Sciatic nerve (tissue), 2 donors: Measurements from ENCODE around the gene RPRD2. TPM values are rescaled to one million over a fixed set of nuclear protein-coding genes. Genes with fewer than 3 reads are reported as not detected.
"Not testable (repeated sequence)": the region's sequence is repeated elsewhere in the genome, so short reads cannot be mapped to it uniquely, and the experiment has no call there.

ENCODE experiments used
- ATAC-seq: fragments of 200-7000 bp; cut with Tn5 transposase; one replicate; pipeline ENCODE4 v1.9.1; 2020; ENCODE audit warnings: mild to moderate bottlenecking, moderate library complexity
- DNase-seq: peaks from one replicate; pipeline ENCODE4 v3.0.0-alpha.2; 2020; ENCODE audit warnings: low spot score
- intact Hi-C: fragments of 100-400 bp; cut with DNase I; formaldehyde crosslinking; loops from one replicate; pipeline ENCODE4 v1.14.2; 2022
- total RNA-seq: library from RNA; stranded (reverse); fragmentation: NEBNext Ultra II Directional; extraction: Animal tissue kit (Norgen Biotek cat#: 25700); gene quantifications from one replicate; pipeline ENCODE4 v1.2.1, GENCODE V29; 2021
- donor health status: DM: no; HTN: no; CAD: no.
- donor health status: DM: no; HTN: no; CAD: no.

Gene RPRD2
- total RNA-seq: 42.8 TPM

DNA sequence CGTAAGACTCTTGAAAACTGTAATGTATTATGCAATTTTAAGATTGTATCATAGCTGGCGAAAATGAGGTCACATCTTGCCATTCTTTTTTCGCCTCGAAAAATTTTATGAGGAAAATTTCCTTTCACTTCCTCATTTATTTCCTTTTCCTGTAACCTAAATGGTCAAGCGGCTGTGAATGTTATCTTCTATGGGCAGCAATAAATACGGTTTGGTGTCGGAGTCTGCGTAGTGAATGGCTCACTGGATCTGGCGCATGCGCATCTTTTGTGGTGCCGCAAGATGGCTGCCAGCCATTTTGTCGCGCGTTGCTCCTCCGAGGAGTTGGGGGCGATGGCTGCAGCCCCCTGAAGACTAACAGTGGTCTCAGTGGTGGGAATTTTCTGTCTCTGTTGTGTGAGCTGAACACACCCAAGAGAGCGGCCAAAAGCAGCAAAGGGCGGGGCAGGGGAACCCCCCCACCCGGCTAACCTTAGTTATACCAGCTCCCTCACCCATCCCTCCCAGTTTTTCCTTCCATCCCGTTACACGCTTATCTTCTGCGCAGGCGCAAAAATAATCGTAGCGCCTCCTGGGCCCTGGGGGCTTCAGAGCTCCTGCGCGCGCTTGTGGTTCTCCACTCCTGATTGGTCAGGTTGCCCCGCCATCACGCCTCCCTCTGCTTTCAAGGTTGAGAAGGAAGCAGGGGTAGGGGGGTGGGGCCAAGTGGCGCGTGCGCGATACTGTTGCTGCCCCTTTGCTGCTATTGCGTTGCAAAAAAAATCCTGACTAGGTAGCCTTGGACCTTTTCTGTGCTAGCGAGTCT lies at the start of gene RPRD2:
TSS of gene RPRD2 (plus strand) at position 722 of the 805 bp plus-strand sequence. CDS start 568 bp downstream, outside the sequence.
- ATAC-seq: peak; percentile 99
- peak; percentile 99 for DNase-seq
- intact Hi-C loops: no loop called here

DNA sequence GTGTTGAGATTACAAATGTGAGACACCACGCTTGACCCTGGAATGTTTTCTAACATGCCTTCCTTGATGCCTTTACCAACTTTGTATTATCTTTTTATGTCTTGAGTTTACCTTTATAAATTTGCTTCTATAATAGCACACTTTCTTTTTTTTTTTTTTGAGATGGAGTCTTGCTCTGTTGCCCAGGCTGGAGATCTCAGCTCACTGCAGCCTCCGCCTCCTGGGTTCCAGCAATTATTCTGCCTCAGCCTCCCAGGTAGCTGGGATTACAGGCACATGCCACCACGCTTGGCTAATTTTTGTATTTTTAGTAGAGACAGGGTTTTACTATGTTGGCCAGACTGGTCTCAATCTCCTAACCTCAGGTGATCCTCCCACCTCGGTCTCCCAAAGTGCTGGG lies 49.3 kb upstream of the RPRD2 start:
- ATAC-seq, intact Hi-C loops, DNase-seq: not testable (repeated sequence)

DNA sequence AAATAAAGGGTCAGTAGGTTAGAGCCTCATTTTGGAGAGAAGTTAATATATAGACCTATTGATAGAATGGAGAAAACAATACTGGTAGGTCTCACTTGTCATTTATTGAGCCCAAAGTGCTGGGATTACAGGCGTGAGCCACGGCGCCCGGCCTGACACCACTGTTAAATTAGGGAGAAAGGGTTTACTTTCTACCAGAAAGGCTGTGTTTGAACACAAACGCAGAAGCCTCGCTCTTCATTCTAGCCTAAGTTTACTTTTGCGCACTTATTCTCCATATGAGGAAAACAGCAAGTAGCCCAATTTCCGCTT lies 43.3 kb upstream of the RPRD2 start:
- intact Hi-C loops: no loop called here
- no peak for ATAC-seq
- no peak for DNase-seq

- no peak for DNase-seq
- ATAC-seq: peak; percentile 2
- intact Hi-C loops: no loop called here
Measured at GRCh38 chr1:150321826-150322166, 42.2 kb upstream of the RPRD2 start.

DNA sequence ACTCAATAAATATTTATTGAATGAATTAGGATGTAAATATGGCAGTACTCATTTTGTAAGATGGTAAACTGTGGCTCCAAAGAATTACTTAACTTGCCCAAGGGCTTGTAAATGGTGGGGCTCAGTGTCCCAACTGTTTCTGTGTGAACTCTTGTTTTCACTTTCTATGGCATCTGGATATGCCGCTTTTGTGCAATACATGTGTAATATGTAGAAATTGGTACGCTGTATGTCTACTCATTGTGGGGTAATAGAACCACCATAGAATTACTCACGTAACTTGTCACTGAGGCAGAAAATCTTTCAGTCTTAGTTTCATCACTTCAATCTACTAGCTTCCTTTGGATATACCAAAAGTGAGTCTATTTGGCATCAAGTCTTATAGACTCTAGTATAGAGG lies 41.6 kb upstream of the RPRD2 start:
- intact Hi-C loops: no loop called here
- no peak for DNase-seq
- ATAC-seq: no peak

DNA sequence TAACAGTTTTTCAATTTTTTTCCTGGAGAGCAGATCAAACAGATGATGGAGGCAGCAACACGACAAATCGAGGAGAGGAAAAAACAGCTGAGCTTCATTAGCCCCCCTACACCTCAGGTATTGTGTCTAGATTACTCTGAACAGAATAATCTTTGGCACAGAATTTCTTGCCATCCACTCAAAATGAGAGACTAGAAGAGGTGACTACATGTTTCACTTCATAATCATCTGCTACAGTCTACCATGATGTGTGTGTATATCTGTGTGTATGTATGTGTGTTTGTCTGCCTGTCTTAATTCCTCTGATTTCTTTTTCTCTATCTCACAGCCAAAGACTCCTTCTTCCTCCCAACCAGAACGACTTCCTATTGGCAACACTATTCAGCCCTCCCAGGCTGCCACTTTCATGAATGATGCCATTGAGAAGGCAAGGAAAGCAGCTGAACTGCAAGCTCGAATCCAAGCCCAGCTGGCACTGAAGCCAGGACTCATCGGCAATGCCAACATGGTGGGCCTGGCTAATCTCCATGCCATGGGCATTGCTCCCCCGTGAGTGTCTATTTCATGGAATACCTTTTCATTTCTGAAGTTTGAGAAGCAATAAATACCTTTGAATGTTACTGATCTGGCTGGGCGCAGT lies 31.2 kb upstream of the RPRD2 start:
- DNase-seq: no peak
- no peak for ATAC-seq
- intact Hi-C loops: no loop called here

DNA sequence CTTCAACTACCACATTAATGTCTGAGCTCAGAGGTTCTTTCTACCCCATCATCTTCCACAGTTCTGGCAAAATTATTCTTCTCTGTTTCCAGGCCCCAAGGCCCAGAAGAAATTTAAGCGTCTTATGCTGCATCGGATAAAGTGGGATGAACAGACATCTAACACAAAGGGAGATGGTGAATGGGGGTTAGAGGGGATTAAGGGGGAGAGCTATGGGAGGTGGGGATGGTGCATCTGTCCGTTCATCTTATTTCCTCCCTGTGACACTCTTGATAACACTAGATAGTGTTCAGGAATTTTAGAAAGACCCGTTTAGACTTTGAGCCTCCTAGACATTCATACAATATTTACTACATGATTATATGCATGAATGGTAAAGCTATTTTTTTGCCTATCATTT lies 17.6 kb upstream of the RPRD2 start:
- ATAC-seq (no peak), DNase-seq (no peak)
- intact Hi-C loops: no loop called here

DNA sequence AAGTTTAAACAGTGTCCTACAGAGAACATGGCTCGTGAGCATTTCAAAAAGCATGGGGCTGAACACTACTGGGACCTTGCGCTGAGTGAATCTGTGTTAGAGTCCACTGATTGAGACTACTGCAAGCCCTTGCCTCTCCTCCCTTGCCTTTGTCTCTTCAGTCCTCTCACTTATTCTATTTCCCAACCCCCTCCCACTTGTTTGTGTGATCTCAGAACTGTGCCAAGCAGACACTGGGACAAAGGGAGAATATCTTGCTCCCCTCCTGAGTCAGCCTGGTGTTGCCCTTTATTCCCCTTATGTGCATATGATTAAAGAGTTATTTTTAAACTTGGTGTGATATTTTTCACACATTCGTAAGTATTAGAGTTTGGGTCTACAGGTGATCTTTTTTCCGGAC lies 11.1 kb upstream of the RPRD2 start:
- DNase-seq (no peak), ATAC-seq (peak; percentile 41)
- intact Hi-C loops: no loop called here

- peak; percentile 27 for DNase-seq
- intact Hi-C loops: no loop called here
Measured at GRCh38 chr1:150362721-150363425, 1.1 kb upstream of the RPRD2 start.

DNA sequence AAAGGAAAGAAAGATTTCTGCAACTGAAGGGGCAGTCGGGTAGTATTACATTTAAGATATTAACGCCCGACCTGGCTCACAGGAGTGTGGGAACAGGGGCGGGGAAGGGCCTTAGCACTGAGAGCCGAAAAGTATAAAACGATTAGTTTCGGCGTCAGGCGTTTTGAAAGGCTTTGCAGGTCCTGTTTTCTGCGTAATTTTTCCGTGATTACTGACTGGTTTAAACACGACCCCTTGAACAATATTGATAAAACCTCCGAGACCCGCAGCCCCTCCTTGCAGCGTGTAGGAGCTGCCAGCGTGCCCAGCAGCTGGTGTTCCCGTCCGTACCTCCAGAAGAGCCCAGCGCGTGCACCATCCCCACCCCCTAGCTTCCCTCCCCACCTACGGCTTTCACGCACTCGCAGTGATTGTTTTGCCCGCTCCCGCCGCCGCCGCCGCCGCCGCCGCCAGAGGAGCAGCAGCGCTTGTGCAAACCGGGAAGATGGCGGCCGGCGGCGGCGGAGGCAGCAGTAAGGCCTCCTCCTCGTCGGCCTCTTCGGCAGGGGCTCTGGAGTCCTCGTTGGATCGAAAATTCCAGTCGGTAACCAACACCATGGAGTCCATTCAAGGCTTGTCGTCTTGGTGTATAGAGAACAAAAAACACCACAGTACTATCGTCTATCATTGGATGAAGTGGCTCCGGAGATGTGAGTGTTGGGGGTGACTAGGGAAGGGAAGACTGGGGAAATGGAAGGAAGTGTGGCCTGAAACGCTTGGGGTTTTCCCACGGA lies 470 bp downstream of the RPRD2 start:
- ATAC-seq (peak; percentile 67), DNase-seq (peak; percentile 84)
- intact Hi-C loops: no loop called here

More at GRCh38 chr1:150362721-150363425, 1.1 kb upstream of the RPRD2 start:
- no peak for ATAC-seq

DNA sequence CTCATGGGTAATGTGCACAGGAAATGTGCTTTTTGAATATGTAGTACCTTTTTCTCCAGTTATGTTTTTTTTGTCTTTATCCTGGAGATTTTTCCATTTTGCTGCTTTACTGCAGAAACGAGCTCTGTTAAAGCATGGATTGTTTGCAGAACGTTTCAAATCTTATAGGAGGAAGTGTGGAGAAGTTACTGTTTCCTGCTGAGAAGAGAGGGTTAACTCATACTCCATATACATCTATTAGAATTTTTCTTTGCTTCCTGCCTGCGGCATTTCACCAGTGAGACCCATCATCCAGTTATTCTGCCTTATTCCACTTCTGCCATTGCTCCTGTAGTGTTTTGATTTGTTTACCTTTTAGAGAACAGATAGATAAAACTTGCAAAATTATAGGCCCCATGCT lies 2.0 kb downstream of the RPRD2 start:
- ATAC-seq: no peak
- intact Hi-C loops: no loop called here

DNA sequence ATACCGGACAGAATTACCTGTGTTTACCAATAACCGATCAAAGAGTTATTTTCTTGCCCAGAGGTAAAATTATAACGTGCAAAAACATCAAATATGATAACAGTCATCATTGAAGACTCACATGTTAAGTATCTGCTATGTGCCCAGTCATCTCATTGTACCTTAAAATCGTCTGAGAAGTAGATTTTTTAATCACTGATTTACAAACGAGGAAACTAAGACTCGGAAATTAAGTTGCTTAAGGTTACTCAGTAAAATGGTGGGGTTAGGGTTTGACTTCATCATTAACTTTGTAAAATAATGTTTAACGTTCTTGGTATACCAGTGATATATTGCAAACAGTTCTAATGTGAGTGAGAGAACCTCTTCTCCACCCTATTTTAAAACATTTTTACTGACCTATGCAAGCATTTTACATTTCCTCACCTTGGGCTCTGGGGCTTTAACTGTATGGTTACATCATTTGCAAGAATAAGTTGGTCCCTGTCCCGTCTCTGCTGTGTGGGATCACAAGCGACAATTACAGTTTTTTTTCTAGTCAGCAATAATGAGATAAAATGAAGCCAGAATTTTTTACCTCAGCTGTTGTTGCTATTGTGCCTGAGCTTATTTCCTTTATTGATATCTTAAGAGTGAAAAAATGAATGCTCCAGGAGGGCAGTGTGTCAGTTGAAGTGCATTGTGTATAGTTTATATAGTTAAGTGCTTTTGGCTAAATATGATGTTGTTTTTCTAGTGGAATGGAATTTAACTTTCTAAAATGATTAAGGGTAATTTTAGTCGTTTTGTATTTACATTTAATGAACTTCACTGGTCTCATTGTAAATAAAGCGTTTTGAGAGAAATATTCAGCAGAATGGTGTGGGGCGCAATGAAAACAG lies 2.7 kb downstream of the RPRD2 start:
- no peak for DNase-seq
- ATAC-seq: no peak
- intact Hi-C loops: no loop called here

More for the DNA sequence above, 2.0 kb downstream of the RPRD2 start:
- no peak for DNase-seq

DNA sequence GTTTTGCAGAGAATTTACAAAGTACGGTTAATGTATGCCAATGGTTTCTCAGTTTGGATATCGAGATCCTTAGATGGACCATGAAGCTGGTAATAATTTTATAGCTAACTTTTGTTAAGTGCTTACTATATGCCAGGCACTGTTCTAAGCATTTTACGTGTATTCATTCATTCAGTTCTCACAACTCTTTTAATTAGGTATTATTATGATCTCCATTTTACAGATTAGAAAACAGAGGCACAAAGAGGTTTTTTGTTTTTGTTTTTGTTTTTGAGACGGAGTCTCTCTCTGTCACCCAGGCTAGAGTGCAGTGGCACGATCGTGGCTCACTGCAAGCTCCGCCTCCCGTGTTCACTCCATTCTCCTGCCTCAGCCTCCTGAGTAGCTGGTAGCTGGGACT lies 7.2 kb downstream of the RPRD2 start:
- intact Hi-C loops: no loop called here
- DNase-seq (no peak), ATAC-seq (no peak)

DNA sequence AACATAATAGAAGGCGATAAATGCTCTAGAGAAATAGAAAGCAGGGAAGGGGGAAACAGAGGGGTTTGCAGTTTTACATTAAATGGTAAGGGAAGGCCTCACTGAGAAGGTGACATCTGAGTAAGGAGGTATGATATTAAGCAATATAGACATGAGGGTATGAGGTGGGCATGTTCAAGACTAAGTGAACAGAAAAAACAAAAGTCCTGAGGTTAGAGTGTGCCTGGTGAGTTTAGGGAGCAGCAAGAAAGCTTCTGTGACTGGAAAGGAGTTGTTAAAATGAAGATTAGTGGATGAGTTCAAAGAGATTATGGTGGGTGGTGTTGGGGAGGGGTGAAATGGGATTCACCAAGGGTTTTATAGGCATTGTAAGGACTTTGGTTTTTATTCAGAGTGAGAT lies 8.6 kb downstream of the RPRD2 start:
- intact Hi-C loops: no loop called here
- ATAC-seq: no peak
- DNase-seq: no peak

DNA sequence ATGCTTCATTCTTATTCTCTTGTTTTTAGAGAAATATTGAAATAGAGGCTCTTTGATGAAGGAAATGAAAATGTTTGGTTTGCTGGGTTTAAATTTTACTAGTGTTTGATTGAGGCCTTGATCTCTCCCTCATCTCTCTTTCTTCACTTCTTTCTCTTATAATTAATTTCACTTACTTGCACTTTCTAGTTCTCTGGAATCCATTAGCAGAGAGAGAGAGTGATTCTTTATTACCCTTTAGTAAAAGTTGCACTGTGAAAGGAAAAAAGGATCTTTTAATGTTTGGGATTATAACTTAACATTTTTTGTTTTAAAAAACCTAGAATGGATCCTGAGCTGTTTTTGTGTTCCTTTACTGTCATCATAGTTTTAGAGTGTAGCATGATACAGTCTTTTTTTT lies 12.2 kb downstream of the RPRD2 start:
- intact Hi-C loops: no loop called here
- DNase-seq (no peak), ATAC-seq (no peak)

- intact Hi-C loops: no loop called here
- DNase-seq (no peak), ATAC-seq (no peak)
Measured at GRCh38 chr1:150383631-150384324, 19.8 kb downstream of the RPRD2 start.

DNA sequence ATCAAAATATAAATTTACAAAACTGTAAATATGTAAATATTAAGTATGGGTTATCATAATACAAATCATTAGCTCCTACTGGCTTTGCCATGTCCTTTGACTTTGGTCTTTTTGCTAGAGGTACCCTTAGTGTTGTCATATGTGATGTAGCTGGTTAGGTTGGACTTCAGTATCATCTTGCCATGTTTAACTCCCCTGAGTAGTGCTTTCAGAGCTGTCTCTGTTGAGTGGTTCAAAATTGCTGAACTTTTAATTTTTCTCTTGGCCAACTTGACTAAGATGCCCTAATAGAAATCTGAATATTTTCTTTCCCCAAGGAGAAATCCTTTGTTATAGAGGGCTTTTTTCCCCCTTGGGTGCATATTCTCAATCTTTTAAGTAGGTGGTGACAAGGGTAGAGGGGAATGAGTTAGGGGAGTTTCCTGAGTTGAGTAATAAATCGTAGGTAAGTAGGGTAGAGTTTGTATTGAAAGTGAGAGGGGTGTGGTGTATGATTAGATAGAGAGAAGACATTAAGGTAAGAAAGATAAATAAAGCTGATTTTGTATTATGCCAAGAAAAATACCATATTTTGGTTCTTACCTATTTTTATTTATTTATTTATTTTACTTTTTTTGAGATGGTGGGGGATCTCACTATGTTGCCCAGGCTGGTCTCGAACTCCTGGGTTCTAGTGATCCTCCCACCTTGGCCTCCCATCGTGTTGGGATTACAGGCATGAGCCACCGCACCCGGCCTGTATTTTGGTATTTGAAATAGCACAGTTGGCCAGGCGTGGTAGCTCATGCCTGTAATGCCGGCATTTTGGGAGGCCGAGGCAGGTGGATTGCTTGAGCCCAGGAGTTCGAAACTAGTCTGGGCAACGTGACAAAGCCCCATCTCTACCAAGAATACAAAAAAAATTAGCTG lies 21.8 kb downstream of the RPRD2 start:
- ATAC-seq: no peak
- no peak for DNase-seq
- intact Hi-C loops: no loop called here
